GM12891 (cell line): ENCODE results near the gene PPID.
"Not testable (repeated sequence)": the region's sequence is repeated elsewhere in the genome, so short reads cannot be mapped to it uniquely, and the experiment has no call there.

ENCODE experiments used
- PAX5 ChIP-seq: IDR thresholded peaks from 2 replicates; pipeline ENCODE4 v1.6.1; 2011; ENCODE audit warnings: low read length, moderate library complexity, mild to moderate bottlenecking; ENCODE audit not compliant: insufficient read depth, severe bottlenecking
- POLR2A ChIP-seq: IDR thresholded peaks from 2 replicates; pipeline ENCODE4 v1.6.1; 2011; ENCODE audit warnings: low read depth, low read length, control low read depth
- POLR2AphosphoS5 ChIP-seq: IDR thresholded peaks from 2 replicates; pipeline ENCODE4 v1.6.1; 2011; ENCODE audit warnings: low read depth, low read length, control low read depth
- SPI1 ChIP-seq: IDR thresholded peaks from 2 replicates; pipeline ENCODE4 v1.6.1; 2011; ENCODE audit warnings: low read depth, low read length, control low read depth
- TAF1 ChIP-seq: IDR thresholded peaks from 2 replicates; pipeline ENCODE4 v1.6.1; 2011; ENCODE audit warnings: low read depth, low read length, control low read depth

DNA sequence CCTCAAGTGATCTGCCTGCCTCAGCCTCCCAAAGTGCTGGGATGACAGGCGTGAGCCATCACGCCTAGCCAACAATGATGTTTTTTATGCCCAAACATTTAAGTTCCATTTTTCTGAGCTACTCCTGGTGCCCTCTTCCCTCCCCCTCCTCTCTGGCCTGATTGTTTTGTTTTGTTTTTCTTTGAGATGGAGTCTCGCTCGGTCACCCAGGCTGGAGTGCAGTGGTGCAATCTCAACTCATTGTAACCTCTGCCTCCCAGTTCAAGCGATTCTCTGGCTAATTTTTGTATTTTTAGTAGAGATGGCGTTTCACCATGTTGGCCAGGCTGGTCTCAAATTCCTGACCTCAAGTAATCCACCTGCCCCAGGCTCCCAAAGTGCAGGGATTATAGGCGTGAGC is 32.6 kb upstream of the PPID start:
- not testable (repeated sequence) for TF ChIP-seq POLR2A, TAF1, PAX5, POLR2AphosphoS5, SPI1
